ENCODE results near the gene ELL. TPM values are rescaled to one million over a fixed set of nuclear protein-coding genes. Genes with fewer than 3 reads are reported as not detected.

The ELL gene
- total and polyA plus RNA-seq, 9 donors: 1.6 to 22.3 (median 17.0) TPM

- Histone ChIP-seq H3K9me3 (no peaks in the 10 kb centered on the region), H3K4me3 (no peak within 1 kb of the TSS), H3K4me1 (ENCODE audit: insufficient read depth) (peaks cover 18% of the 10 kb centered on the region), H3K27me3 (no peaks in the 10 kb centered on the region), H3K36me3 (no peaks in the 10 kb centered on the region), H3K27ac (peak within 1 kb of the TSS in 1 of 2 donors; percentile 5)
- TF ChIP-seq EP300 (IDR thresholded peaks at IDR 0.05) (no peak), POLR2A (IDR thresholded peaks at IDR 0.05) (no peak), CTCF (IDR thresholded peaks at IDR 0.05) (no peak)
- intact Hi-C loops (cut with DNase I): no loop called here
- DNase-seq: peak; percentile 47 to 76 (median 57)
- WGBS, 3 donors: 6 to 11% (median 9%) methylated on average over 30 to 33 of the region's 33 CpGs
Observed at GRCh38 chr19:18397242-18398202, 124.3 kb downstream of the ELL start, which contains the start of gene LRRC25. LRRC25 (minus strand) TSS chr19:18397622; CDS start chr19:18396963, 659 bp downstream.

- H3K27ac ChIP-seq: peak overlapping the region in 1 of 2 donors; percentile 5
- WGBS, 3 donors: 15 to 36% (median 19%) methylated on average over 37 of the region's 37 CpGs
- intact Hi-C loops (cut with DNase I): no loop called here
Observed at GRCh38 chr19:18396471-18397241, 125.2 kb downstream of the ELL start.

GRCh38 chr19:18393836-18394235 lies 128.0 kb downstream of the ELL start:
- Histone ChIP-seq H3K36me3 (no peaks in the 10 kb centered on the region), H3K27me3 (no peaks in the 10 kb centered on the region), H3K27ac (no peak overlapping the region), H3K4me1 (ENCODE audit: insufficient read depth) (peaks cover 19% of the 10 kb centered on the region), H3K9me3 (no peaks in the 10 kb centered on the region), H3K4me3 (no peak overlapping the region)
- TF ChIP-seq CTCF (IDR thresholded peaks at IDR 0.05) (no peak), POLR2A (IDR thresholded peaks at IDR 0.05) (no peak), EP300 (IDR thresholded peaks at IDR 0.05) (no peak)
- peak in 2 of 5 donors; percentile 51 to 61 for DNase-seq
- 30 to 39% (median 31%) methylated on average over 7 of the region's 7 CpGs for WGBS, 3 donors
- intact Hi-C loops (cut with DNase I): loop anchor here in 1 of 4 donors (5.0 kb wide), 1 partner anchor 47 kb away; no protein-coding TSS in a partner anchor

More at GRCh38 chr19:18396471-18397241, 125.2 kb downstream of the ELL start:
- peak in 3 of 5 donors; percentile 54 to 70 (median 59) for DNase-seq
- no peaks in the 10 kb centered on the region for H3K27me3 ChIP-seq
- H3K36me3 ChIP-seq: no peaks in the 10 kb centered on the region
- H3K4me3 ChIP-seq: no peak overlapping the region
- no peaks in the 10 kb centered on the region for H3K9me3 ChIP-seq
- no peak for TF ChIP-seq POLR2A (IDR thresholded peaks at IDR 0.05)
- no peak for TF ChIP-seq EP300 (IDR thresholded peaks at IDR 0.05)
- TF ChIP-seq CTCF (IDR thresholded peaks at IDR 0.05): no peak
- peaks cover 19% of the 10 kb centered on the region for H3K4me1 ChIP-seq (ENCODE audit: insufficient read depth)

- no peaks in the 10 kb centered on the region for H3K36me3 ChIP-seq
- TF ChIP-seq EP300 (IDR thresholded peaks at IDR 0.05) (no peak), CTCF (IDR thresholded peaks at IDR 0.05) (no peak), POLR2A (IDR thresholded peaks at IDR 0.05) (no peak)
- H3K27me3 ChIP-seq: no peaks in the 10 kb centered on the region
- H3K4me3 ChIP-seq: no peak overlapping the region
- no peak for DNase-seq
- WGBS, 3 donors: 78 to 81% (median 80%) methylated on average over 5 of the region's 5 CpGs
- no peaks in the 10 kb centered on the region for H3K9me3 ChIP-seq
- H3K27ac ChIP-seq: peak overlapping the region in 1 of 2 donors; percentile 12
- intact Hi-C loops (cut with DNase I): loop anchor here in 1 of 4 donors (5.0 kb wide), 1 partner anchor 46 kb away; no protein-coding TSS in a partner anchor
- peaks cover 21% of the 10 kb centered on the region for H3K4me1 ChIP-seq (ENCODE audit: insufficient read depth)
Observed at GRCh38 chr19:18392926-18393325, 128.9 kb downstream of the ELL start.

Data from ovary (tissue), 9 donors.